Esophagus squamous epithelium (tissue), 5 donors: ENCODE results near the gene MICAL2. TPM values are rescaled to one million over a fixed set of nuclear protein-coding genes. Genes with fewer than 3 reads are reported as not detected.
A peak's percentile ranks its signal among the peaks of the same experiment; 100 is the strongest.

Source experiments
- DNase-seq: peaks from one replicate; lab custom pipeline; 2025; lab: John Stamatoyannopoulos, UW
- H3K27ac ChIP-seq, 4 donors: fragments of 200-600 bp; sonication (generic); one replicate each; pipeline ENCODE4 v1.5.1; 2016 to 2019; ENCODE audit warnings: mild to moderate bottlenecking in 1 of 4
- H3K27me3 ChIP-seq, 4 donors: fragments of 200-600 bp; sonication (generic); 1 replicate in 3 of 4; 2 replicates in 1 of 4; pipeline versions ENCODE4 v1.5.1 to v1.6.0; 2017 to 2021; ENCODE audit warnings: antibody characterized with exemption in 1 of 4
- H3K36me3 ChIP-seq, 3 donors: fragments of 200-600 bp; sonication (generic); one replicate each; pipeline ENCODE4 v1.5.1; 2016 to 2019
- H3K4me1 ChIP-seq, 3 donors: fragments of 200-600 bp; sonication (generic); one replicate each; pipeline ENCODE4 v1.5.1; 2017 to 2019
- H3K4me3 ChIP-seq, 4 donors: fragments of 200-600 bp; sonication (generic); 1 replicate in 3 of 4; 2 replicates in 1 of 4; pipeline ENCODE4 v1.5.1; 2016 to 2019; ENCODE audit warnings: mild to moderate bottlenecking in 2 of 4, moderate library complexity in 1 of 4
- H3K9me3 ChIP-seq, 3 donors: fragments of 200-600 bp; sonication (generic); one replicate each; pipeline ENCODE4 v1.5.1; 2016 to 2019
- POLR2A ChIP-seq, 4 donors: fragments of 450-650 bp; IDR thresholded peaks; one replicate each; pipeline ENCODE4 v1.6.1; 2017; ENCODE audit warnings: antibody characterized with exemption in 4 of 4, mild to moderate bottlenecking in 4 of 4, moderate library complexity in 3 of 4
- WGBS, 2 donors: methylation state at CpG; one replicate each; pipeline ENCODE4 v1.1.5; 2018; 5-methylcytosine and 5-hydroxymethylcytosine counted together
- intact Hi-C: fragments of 100-400 bp; cut with DNase I; formaldehyde crosslinking; loops from one replicate; pipeline ENCODE4 v1.15.0; 2022
- total RNA-seq, 4 donors: library from RNA; depleted of rRNA; stranded (reverse); fragments of >200 nt; gene quantifications; one replicate each; pipeline ENCODE4 v1.1.0, GENCODE V29; 2016
- TF ChIP-seq, protein P1 (sequence below), 6 experiments: fragments of 450-650 bp in 4 of 6; fragments of 200-600 bp in 2 of 6; sonication (generic) in 2 of 6; IDR thresholded peaks; one replicate each; pipeline ENCODE4 v1.5.1; 2016 to 2019; ENCODE audit warnings: antibody characterized with exemption in 6 of 6, mild to moderate bottlenecking in 4 of 6, moderate library complexity in 4 of 6
- donor health status: DM: yes; HTN: yes; CAD: no.

MICAL2 gene
- total RNA-seq, 4 donors from 2014 or later: 10.1 to 49.0 (median 19.8) TPM

DNA sequence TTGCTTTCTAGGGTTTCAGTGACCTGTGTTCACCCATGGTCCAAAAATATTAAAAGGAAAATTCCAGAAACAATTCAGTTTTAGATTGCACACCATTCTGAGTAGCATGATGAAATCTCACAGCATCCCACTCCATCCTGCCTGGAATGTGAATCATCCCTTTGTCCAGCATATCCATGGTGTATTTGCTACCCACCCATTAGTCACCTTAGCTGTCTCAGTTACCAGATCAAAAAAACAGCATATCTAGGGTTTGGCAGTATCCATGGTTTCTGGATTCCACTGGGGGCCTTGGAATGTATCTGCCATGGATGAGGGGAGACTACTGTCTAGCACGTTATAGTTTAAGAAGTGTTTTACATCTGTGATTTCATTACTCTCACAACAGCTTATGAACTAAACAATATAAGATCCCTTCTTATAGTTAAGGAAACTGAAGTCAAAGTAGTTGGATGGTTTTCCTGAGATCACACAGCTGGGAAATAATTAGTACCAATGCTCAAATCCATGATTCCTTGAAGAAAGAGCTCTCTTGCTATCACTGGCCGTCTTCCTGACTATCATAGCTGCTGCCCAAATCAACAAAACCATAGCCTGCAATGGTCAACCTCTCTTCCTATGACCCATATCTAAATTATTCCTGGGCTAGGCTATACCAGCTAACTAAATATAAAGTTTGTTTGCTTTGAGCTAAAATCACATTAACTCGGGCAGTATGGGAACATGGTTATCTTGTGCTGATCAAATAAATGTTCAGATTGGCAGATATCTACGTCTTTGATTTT lies 122.6 kb downstream of the MICAL2 start:
- H3K36me3 ChIP-seq: peaks cover 0 to 40% (median 4%) of the 10 kb centered on the region in 3 donors
- 80 to 87% methylated on average over 4 of the region's 4 CpGs for WGBS, 2 donors
- DNase-seq: no peak
- no peaks in the 10 kb centered on the region for H3K9me3 ChIP-seq
- intact Hi-C loops: no loop called here
- no peak overlapping the region for H3K4me3 ChIP-seq
- peaks cover 0 to 12% (median 0%) of the 10 kb centered on the region in 3 donors for H3K4me1 ChIP-seq
- TF ChIP-seq, protein P1, sequence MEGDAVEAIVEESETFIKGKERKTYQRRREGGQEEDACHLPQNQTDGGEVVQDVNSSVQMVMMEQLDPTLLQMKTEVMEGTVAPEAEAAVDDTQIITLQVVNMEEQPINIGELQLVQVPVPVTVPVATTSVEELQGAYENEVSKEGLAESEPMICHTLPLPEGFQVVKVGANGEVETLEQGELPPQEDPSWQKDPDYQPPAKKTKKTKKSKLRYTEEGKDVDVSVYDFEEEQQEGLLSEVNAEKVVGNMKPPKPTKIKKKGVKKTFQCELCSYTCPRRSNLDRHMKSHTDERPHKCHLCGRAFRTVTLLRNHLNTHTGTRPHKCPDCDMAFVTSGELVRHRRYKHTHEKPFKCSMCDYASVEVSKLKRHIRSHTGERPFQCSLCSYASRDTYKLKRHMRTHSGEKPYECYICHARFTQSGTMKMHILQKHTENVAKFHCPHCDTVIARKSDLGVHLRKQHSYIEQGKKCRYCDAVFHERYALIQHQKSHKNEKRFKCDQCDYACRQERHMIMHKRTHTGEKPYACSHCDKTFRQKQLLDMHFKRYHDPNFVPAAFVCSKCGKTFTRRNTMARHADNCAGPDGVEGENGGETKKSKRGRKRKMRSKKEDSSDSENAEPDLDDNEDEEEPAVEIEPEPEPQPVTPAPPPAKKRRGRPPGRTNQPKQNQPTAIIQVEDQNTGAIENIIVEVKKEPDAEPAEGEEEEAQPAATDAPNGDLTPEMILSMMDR (IDR thresholded peaks at IDR 0.05): no peak
- no peak for TF ChIP-seq POLR2A (IDR thresholded peaks at IDR 0.05)
- peak overlapping the region in 2 of 4 donors; percentile 18 to 68 for H3K27ac ChIP-seq
- H3K27me3 ChIP-seq: no peaks in the 10 kb centered on the region

DNA sequence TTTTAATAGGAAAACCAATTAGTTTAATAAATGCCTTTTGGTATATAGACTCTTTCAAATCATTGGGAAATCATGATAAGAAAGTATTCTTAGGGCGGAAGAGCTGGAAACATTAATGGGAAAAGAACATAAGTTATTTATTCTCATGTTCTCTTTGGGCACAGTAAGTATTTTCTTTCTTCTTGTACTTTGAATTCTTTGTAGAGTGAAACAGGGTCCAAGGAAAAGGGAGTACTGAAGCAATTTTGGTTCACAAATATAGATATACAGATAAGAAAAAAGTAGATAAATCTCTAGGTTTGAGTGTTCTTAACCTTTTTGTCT lies 123.2 kb downstream of the MICAL2 start:
- H3K36me3 ChIP-seq: peaks cover 0 to 34% (median under 1%) of the 10 kb centered on the region in 3 donors
- no peak overlapping the region for H3K4me3 ChIP-seq
- TF ChIP-seq POLR2A (IDR thresholded peaks at IDR 0.05): no peak
- TF ChIP-seq, protein P1 (IDR thresholded peaks at IDR 0.05): no peak
- H3K9me3 ChIP-seq: no peaks in the 10 kb centered on the region
- no peak for DNase-seq
- intact Hi-C loops: no loop called here
- peak overlapping the region in 3 of 4 donors; percentile 51 to 68 (median 58) for H3K27ac ChIP-seq
- peaks cover 0 to 12% (median 0%) of the 10 kb centered on the region in 3 donors for H3K4me1 ChIP-seq
- WGBS, 2 donors: 93 to 94% methylated on average over 1 of the region's 1 CpG
- H3K27me3 ChIP-seq: no peaks in the 10 kb centered on the region

DNA sequence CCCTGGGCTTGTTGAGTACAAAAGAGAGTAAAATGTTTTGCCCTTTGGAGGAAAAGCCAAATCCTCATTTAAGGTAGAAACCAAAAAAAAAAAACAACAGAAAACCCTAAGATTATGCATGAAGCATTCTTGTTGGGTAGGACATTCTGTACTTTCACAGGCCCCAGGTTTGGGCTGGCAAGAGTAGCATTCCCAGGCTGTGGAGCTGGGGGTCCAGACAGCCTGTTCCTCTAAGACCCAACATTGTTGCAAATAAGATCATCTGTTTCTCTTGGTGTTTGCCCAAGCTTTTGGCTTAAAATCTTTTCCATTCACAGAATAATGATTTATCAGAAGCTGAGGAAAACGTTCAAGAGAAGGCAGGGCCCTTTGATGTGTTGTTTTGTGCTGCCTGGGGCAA lies 123.8 kb downstream of the MICAL2 start:
- H3K27me3 ChIP-seq: no peaks in the 10 kb centered on the region
- no peak overlapping the region for H3K4me3 ChIP-seq
- H3K27ac ChIP-seq: peak overlapping the region in 3 of 4 donors; percentile 51 to 68 (median 58)
- DNase-seq: no peak
- H3K4me1 ChIP-seq: peaks cover 0 to 12% (median 0%) of the 10 kb centered on the region in 3 donors
- WGBS, 2 donors: 0 to 13% methylated on average over 1 of the region's 1 CpG
- peaks cover 0 to 34% (median 0%) of the 10 kb centered on the region in 3 donors for H3K36me3 ChIP-seq
- no peak for TF ChIP-seq POLR2A (IDR thresholded peaks at IDR 0.05)
- TF ChIP-seq, protein P1 (IDR thresholded peaks at IDR 0.05): no peak
- no peaks in the 10 kb centered on the region for H3K9me3 ChIP-seq
- intact Hi-C loops: no loop called here

DNA sequence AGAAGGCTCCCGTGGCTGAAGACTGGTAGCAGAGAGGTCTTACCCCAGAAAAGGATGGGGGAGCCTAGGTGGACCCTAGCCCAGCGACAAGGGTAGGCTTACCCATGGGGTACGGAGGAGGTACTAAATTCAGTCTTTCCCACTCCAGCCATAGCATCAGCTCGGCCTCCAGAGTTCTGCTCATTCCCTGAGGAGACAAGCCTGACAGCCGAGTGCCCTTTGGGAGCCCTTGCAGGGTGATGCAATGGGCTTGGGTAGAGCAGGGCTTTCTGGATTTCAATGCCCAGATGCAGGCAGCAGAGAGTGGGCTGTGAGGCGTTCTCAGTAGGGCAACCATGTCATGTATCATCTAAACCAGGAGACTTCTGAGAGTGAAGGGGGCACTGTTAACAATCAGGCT lies 124.7 kb downstream of the MICAL2 start:
- no peak for TF ChIP-seq POLR2A (IDR thresholded peaks at IDR 0.05)
- TF ChIP-seq, protein P1 (IDR thresholded peaks at IDR 0.05): no peak
- no peaks in the 10 kb centered on the region for H3K27me3 ChIP-seq
- peaks cover 0 to 16% (median 0%) of the 10 kb centered on the region in 3 donors for H3K4me1 ChIP-seq
- H3K27ac ChIP-seq: peak overlapping the region in 3 of 4 donors; percentile 58 to 83 (median 68)
- 84 to 93% methylated on average over 4 to 6 of the region's 6 CpGs for WGBS, 2 donors
- no peak overlapping the region for H3K4me3 ChIP-seq
- H3K36me3 ChIP-seq: peaks cover 0 to 34% (median 0%) of the 10 kb centered on the region in 3 donors
- no peak for DNase-seq
- intact Hi-C loops: loop anchor here (5.0 kb wide), 1 partner anchor 188 kb away; no protein-coding TSS in a partner anchor
- H3K9me3 ChIP-seq: no peaks in the 10 kb centered on the region

DNA sequence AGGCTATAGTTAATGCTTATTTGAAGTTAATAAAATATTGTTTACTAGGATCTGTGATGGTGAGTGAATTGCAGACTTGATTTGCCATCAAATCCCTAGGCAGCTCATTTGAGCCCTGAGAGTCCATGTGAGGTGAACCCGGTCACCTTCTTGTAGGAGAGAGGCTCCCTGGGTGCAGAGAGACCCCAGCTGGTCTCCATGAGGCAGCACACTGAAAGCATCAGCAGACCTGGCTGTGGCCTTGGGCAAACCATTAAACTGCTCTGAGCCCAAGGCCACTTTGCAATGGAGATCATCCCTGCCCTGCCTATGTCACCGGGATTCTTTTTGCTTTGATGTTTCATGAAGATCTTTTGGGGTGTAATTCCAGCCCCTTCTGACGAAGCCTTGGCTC lies 125.2 kb downstream of the MICAL2 start:
- DNase-seq: no peak

More for the DNA sequence above, 125.2 kb downstream of the MICAL2 start:
- intact Hi-C loops: loop anchor here (5.0 kb wide), 1 partner anchor 188 kb away; no protein-coding TSS in a partner anchor
- no peaks in the 10 kb centered on the region for H3K9me3 ChIP-seq
- no peak for TF ChIP-seq POLR2A (IDR thresholded peaks at IDR 0.05)
- TF ChIP-seq, protein P1 (IDR thresholded peaks at IDR 0.05): no peak
- 80 to 89% methylated on average over 2 to 3 of the region's 3 CpGs for WGBS, 2 donors
- peak overlapping the region in 3 of 4 donors; percentile 58 to 83 (median 68) for H3K27ac ChIP-seq
- peaks cover 0 to 17% (median 0%) of the 10 kb centered on the region in 3 donors for H3K4me1 ChIP-seq
- peaks cover 0 to 29% (median 0%) of the 10 kb centered on the region in 3 donors for H3K36me3 ChIP-seq
- no peak overlapping the region for H3K4me3 ChIP-seq
- H3K27me3 ChIP-seq: no peaks in the 10 kb centered on the region
